GM18499 (cell line): ENCODE data around the gene AGXT.

Source experiments
- ATAC-seq: cut with Tn5 transposase; IDR thresholded peaks from one replicate; pipeline ENCODE4 v1.9.1; 2021; ENCODE audit warnings: moderate number of reproducible peaks; ENCODE audit not compliant: insufficient read depth, unreplicated experiment

The AGXT gene

DNA sequence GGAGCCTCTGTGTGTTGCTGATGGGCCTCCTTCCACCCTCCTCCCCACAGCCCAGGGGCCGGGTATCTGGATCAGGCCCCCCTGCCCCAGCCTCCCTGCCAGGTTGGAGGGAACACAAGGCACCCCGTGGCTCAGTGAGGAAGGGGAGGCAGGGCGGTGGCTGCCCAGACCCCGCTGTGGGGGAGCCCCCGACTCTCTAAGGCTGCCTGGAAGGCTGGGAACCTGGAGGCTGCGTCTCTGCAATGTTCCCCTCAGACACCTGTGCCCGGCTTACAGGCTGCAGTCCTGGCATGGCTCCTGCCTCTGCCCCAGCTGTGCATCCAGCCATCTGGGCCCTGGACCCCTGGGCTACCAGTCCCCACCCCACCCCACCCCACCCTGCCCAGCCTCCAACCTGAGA lies 27.8 kb downstream of the AGXT start:
- no peak for ATAC-seq

- ATAC-seq = no peak
Measured at GRCh38 chr2:240896871-240897692, 28.5 kb downstream of the AGXT start.

DNA sequence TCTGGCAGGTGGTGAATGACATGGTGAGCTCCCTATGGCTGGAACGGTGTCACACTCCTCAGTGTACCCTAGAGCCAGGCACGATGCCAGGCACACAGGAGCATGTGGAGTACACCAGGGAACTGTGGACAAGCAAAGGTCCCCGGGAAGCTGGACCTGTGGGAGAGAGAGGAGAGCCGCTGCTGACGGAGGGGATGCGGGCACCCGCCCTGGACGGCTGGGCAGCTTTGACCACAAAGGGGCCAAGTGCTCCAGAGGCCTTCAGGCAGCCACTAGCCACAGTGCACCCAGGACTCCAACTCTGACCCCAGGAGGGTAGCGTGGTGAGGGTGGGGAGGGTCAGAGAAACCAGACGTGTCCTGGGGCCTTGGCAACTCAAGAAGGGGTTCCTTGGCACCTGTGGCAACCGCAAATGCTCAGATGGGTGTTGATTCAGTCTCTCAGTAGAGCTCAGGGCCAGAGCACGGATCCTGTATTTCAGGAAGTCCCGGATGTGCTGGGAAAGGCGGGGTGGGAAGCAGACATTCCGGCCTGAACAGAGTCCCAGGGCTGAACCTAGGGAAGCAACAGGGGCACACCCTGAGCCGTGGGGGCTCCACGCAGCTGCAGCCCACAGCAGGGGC lies 29.6 kb downstream of the AGXT start:
- ATAC-seq = no peak

DNA sequence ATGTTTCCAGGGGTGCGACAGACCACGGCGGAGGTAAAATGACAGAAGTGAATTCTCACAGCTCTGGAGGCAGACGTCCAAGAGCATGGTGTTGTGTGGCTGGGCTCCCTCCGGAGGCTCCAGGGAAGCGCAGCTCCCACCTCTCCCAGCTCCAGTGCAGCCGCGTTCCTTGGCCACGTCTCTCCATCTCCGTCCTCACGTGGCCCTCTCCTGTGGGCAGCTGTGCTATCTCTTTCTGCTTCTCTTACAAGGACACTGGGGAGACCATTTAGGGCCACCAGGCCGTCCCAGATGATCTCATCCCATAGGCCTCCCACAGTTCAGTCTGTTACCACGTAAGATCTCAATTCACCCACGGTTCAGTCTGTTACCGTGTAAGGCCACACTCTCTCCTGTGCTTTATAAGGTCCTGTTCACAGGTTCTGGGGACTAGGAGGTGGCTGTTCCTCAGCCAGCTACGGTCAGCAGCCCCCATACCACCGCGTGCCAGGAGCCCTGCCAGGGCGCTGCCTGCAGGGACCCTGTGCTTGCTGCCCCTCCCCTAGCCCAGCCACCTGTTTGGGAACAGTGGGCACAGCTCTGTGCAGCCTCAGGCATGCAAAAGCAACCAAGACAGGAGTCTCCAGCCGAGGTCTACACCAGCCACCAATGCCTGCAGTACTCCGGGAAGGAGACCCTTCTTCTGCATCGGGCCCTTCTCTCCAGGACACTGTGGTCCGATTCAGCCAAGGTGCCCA lies 30.3 kb downstream of the AGXT start:
- ATAC-seq = no peak

DNA sequence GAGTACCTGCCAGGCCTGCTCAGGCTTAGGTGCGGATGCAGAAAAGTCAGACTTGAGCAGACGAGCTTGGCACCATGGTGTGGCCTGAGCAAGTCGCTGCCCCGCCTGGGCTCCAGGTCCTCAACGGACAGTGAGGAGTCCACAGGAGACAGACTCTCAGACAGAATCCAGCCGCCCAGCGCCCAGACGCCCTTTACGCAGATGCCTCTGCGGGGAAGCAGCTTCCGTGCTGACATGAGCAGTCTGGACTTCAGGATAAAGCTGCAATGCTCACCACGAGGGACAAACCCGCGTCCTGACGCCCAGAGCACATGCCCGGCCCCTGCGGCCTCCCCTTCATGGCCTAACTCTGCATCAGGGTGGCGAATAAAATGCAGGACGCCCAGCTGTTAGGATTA lies 30.8 kb downstream of the AGXT start:
- no peak for ATAC-seq

- no peak for ATAC-seq
Measured at GRCh38 chr2:240900141-240900860, 31.7 kb downstream of the AGXT start.

DNA sequence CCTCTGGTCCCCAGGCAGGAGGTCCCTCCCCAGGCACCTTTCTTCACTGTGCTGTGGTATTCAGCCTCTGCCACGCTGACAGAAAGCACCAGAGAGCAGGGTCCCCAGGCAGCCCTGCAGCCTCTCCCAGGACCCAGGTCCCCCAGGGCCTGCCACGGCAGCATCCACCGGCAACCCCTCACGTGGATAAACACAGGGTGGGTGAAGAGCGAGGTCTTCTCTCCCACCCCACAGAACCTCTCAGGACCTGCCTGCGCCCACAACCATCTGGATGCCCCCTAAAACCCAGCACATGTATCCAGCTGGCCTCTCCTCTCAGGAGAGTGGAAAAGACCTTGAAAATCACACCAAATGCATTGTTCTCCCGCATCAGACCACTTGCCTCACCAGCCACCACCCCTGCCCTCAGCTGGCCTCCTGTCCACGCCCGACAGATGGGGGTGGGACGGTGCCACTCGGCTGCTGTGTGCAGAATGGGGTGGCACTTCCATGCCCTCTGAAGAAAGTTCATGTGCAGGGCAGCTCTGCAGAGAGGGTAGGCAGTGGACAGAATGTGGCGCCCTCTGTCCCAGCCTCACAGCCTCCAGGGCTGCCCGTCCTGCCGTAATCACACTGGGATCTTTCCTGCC lies 33.5 kb downstream of the AGXT start:
- no peak for ATAC-seq

DNA sequence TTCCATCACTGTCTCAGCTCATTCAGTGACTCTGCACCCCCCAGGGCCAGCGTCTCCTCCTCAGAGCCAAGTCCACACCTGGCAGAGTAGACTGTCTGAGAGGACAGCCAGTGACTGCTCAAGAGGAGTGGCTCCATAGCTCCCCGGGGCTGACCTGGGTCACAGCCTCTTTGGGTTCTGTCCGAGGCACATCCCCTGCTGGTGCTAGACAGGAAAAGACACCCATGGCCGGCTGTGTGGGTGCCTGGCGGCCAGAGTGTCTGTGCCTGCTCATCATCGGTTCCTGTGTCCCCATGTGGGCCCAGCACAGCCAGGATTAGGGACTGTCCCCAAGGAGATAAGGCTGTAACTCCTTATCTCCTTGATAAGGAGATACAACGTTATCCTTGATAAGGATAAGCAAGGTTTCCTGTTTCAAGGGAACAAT lies 34.0 kb downstream of the AGXT start:
- ATAC-seq = no peak

DNA sequence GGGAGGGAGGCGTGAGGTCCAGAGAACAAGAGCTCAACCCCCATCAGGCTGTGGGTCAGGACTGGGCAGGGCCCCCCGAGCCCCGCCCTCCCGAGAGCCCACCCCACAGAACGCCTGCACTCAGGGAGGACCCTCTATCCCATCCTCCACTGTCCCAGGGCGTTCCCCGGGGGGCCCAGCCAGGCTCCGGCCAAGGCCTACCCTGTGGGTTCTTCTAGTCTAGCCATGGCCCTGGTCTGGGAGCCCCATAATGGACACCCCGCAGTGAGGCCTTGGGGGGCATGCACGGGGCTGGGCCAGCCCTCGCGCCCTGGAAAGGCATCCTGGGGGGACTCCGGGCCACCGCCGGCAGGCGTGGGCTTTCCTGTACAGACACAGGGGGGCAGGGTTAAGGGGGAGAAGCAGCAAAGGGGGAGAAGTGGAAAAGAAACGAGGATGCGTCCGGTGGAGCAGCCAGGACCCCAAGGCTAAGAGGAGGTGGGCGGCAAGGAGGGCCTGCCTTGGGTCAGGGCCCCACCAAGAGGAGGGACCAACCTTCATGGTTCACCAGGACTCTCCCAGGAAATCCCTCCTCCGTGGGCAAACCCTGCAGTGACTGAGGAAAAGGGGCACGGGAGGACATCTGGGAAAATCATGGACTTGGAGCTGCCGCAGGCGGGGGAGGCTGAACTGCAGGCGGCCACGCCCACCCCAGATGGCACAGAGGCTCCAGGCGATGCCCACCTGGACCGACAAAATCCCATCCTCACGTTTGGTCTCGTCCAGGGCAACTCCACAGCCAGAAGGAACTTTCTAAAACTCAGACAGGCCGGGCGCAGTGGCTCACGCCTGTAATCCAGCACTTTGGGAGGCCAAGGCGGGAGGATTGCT lies 34.8 kb downstream of the AGXT start:
- no peak for ATAC-seq

DNA sequence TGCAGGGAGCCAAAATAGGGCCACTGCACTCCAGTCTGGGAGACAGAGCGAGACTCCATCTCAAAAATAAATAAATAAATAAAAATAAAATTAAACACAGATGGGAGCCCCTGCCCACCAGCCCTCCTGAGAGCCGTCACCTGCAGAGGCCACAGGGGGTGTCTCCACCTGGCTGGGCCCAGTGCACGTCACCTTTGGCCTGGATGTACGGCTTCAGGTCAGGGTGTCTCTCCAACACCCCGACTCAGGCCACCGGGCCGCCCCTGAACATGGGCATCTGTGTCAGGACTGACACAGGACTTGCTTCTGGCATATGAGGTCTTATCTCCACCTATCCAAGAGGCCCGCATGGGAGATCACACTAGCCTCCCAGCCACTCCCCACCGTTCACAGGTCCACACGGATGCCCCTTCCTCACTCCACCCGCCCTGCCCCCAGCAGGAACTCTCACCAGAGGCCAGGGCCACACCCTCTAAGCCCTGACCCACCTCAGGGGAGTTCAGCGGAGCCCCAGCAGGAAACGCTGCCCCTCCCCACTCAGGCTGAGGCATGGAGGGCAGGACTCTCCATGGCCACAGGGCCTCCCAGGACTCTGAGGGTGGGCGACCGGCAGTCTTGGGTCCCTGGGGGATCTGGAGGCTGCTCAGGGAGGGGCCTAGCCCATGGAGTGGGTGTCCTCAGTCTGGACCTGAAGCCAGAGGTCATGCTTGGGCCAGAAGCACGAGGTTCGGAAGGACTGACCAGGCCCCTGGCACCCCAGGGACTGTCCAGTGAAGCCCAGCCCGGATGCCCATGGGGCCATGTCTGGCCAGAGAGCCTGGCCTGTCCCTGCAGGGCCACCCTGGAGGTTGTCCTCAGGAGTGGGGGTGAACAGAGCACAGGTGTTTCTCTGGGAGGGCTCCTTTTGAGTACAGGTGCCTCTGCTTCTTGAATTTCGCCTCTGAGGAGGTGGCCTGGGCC lies 35.9 kb downstream of the AGXT start:
- ATAC-seq = no peak

DNA sequence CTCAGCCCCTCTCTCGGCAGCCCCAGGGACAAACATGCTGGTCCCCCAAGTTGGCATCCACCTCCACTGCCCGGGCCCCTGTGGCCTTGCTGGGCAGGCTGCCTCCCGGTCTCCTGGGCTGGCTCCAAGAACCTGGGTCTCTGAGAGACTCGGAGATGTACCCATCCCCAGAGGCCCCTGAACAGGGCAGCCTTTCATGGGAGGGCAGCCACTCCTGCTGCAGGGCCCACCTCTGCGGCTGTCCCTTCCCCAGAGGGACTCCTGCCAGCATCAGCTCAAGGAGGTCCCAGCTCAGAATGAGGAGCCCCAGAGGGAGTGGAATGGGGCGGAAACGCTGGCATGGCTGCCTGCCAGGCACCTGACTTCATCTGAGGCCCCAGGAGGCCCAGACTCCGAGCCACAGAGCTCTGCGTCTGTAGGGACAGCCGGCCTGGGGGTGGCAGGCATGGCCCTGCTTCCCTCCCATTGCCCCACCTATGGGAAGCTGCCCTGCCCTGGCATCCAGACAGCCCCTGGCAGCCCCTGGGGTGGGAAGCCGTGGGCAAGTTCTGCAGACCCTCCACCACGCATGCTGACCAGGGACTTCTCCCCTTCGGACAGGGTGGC lies 36.7 kb downstream of the AGXT start:
- no peak for ATAC-seq

DNA sequence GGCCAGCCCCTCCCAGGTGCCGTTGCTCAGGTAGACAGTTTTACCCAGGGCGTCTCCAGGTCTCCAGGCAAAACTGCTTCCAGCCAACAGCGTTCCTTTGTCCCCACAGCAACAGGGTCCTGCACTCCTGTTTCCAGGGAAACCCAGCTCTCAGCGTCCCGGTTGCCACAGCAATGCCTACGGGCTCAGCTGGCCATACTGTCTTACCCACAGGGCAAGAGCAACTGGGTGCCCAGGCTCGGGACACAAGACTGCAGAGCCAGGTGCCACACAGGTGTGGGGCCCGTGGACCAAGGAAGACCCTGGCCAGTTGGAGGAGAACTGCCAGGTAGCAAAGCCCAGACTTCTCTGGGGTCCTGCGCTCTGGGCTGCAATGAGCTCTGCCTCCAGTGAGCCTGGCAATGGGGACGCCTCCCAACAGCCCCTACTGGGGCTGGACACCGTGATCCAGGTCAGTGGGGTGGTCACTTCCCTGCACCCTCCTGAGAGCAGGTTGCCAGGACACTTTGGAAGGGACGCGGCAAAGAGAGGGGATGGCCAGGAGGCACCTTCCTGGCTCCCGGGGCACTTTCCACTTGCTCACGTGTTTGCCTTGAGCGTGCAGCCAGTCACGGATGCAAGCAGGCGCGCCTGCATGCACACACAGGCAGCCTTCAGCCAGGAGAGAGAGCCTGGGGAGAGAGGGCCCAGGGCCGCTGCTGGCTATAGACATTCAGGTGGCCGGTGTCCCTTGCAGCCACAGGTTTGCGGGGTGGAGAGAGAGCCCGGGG lies 37.7 kb downstream of the AGXT start, which contains the start of gene CROCC2:
Gene CROCC2, plus strand, starts transcription at position 196 of the 770 bp plus-strand sequence. Its CDS starts 178 bp downstream, at position 374.
- no peak for ATAC-seq

- no peak for ATAC-seq
Measured at GRCh38 chr2:240906911-240907590, 38.4 kb downstream of the AGXT start.

- ATAC-seq = no peak
Measured at GRCh38 chr2:240909216-240909974, 40.8 kb downstream of the AGXT start.

GRCh38 chr2:240911641-240912265 lies 43.1 kb downstream of the AGXT start:
- ATAC-seq = no peak
